Activated naive CD8-positive, alpha-beta T cell treated with anti-CD3 and anti-CD28 coated beads for 36 hours (primary cell): ENCODE data around the gene ARHGDIA. TPM values are rescaled to one million over a fixed set of nuclear protein-coding genes. Genes with fewer than 3 reads are reported as not detected.

Experiments
- DNase-seq: peaks from one replicate; pipeline ENCODE4 v3.0.0; 2021
- H3K27ac Mint-ChIP-seq: one replicate; pipeline ENCODE4 v1.8.0; 2022; ENCODE audit warnings: mild to moderate bottlenecking, moderate library complexity, mixed read lengths
- H3K27me3 Mint-ChIP-seq: one replicate; pipeline ENCODE4 v1.8.0; 2022; ENCODE audit warnings: mild to moderate bottlenecking, mixed read lengths
- H3K36me3 Mint-ChIP-seq: one replicate; pipeline ENCODE4 v1.8.0; 2021; ENCODE audit warnings: mild to moderate bottlenecking, mixed read lengths
- H3K4me1 Mint-ChIP-seq: one replicate; pipeline ENCODE4 v1.8.0; 2021; ENCODE audit warnings: mixed read lengths
- H3K4me3 Mint-ChIP-seq: one replicate; pipeline ENCODE4 v1.8.0; 2022; ENCODE audit warnings: mild to moderate bottlenecking, moderate library complexity, mixed read lengths
- H3K9me3 Mint-ChIP-seq: one replicate; pipeline ENCODE4 v1.8.0; 2022; ENCODE audit warnings: mixed read lengths
- total RNA-seq, 2 experiments: library from RNA; stranded (reverse); gene quantifications; one replicate each; pipeline ENCODE4 v1.2.3, GENCODE V29; 2021

The ARHGDIA gene
- total RNA-seq, 2 experiments from 2014 or later = 556 to 594 TPM

GRCh38 chr17:81884968-81885367 lies 13.8 kb upstream of the ARHGDIA start:
- no peak overlapping the region for H3K27ac Mint-ChIP-seq
- no peaks in the 10 kb centered on the region for H3K27me3 Mint-ChIP-seq
- no peak for DNase-seq
- no peak overlapping the region for H3K4me3 Mint-ChIP-seq
- no peaks in the 10 kb centered on the region for H3K9me3 Mint-ChIP-seq
- peaks cover 53% of the 10 kb centered on the region for H3K36me3 Mint-ChIP-seq
- H3K4me1 Mint-ChIP-seq = peaks cover 12% of the 10 kb centered on the region

GRCh38 chr17:81884520-81884919 lies 13.4 kb upstream of the ARHGDIA start:
- H3K36me3 Mint-ChIP-seq = peaks cover 52% of the 10 kb centered on the region
- H3K9me3 Mint-ChIP-seq = no peaks in the 10 kb centered on the region
- peak overlapping the region; percentile 29 for H3K27ac Mint-ChIP-seq
- H3K4me3 Mint-ChIP-seq = no peak overlapping the region
- H3K4me1 Mint-ChIP-seq = peaks cover 12% of the 10 kb centered on the region
- no peaks in the 10 kb centered on the region for H3K27me3 Mint-ChIP-seq
- DNase-seq = no peak

GRCh38 chr17:81879121-81879520 lies 8.0 kb upstream of the ARHGDIA start:
- H3K9me3 Mint-ChIP-seq = no peaks in the 10 kb centered on the region
- no peak overlapping the region for H3K27ac Mint-ChIP-seq
- no peak for DNase-seq
- H3K4me1 Mint-ChIP-seq = peaks cover 7% of the 10 kb centered on the region
- no peaks in the 10 kb centered on the region for H3K27me3 Mint-ChIP-seq
- H3K4me3 Mint-ChIP-seq = no peak overlapping the region
- H3K36me3 Mint-ChIP-seq = peaks cover 31% of the 10 kb centered on the region

GRCh38 chr17:81878294-81878693 lies 7.2 kb upstream of the ARHGDIA start:
- no peak for DNase-seq
- H3K27ac Mint-ChIP-seq = no peak overlapping the region
- no peak overlapping the region for H3K4me3 Mint-ChIP-seq
- peaks cover 13% of the 10 kb centered on the region for H3K4me1 Mint-ChIP-seq
- peaks cover 32% of the 10 kb centered on the region for H3K36me3 Mint-ChIP-seq
- no peaks in the 10 kb centered on the region for H3K9me3 Mint-ChIP-seq
- H3K27me3 Mint-ChIP-seq = no peaks in the 10 kb centered on the region

GRCh38 chr17:81877569-81877968 lies 6.4 kb upstream of the ARHGDIA start:
- Mint-ChIP-seq H3K27me3 (no peaks in the 10 kb centered on the region), H3K4me3 (no peak overlapping the region), H3K4me1 (peaks cover 20% of the 10 kb centered on the region), H3K27ac (no peak overlapping the region), H3K36me3 (peaks cover 36% of the 10 kb centered on the region), H3K9me3 (no peaks in the 10 kb centered on the region)
- no peak for DNase-seq

- Mint-ChIP-seq H3K27me3 (no peaks in the 10 kb centered on the region), H3K9me3 (no peaks in the 10 kb centered on the region), H3K36me3 (peaks cover 24% of the 10 kb centered on the region), H3K4me3 (peak overlapping the region; percentile 85), H3K27ac (peak overlapping the region; percentile 94), H3K4me1 (peaks cover 36% of the 10 kb centered on the region)
- peak; percentile 97 for DNase-seq
These were observed 472 bp upstream of the ARHGDIA start for GRCh38 chr17:81871387-81872230.

GRCh38 chr17:81870131-81870980 lies 781 bp downstream of the ARHGDIA start:
- peaks cover 26% of the 10 kb centered on the region for H3K36me3 Mint-ChIP-seq
- H3K4me1 Mint-ChIP-seq = peaks cover 43% of the 10 kb centered on the region
- DNase-seq = peak; percentile 63
- no peaks in the 10 kb centered on the region for H3K27me3 Mint-ChIP-seq
- no peaks in the 10 kb centered on the region for H3K9me3 Mint-ChIP-seq
- peak overlapping the region; percentile 93 for H3K4me3 Mint-ChIP-seq
- H3K27ac Mint-ChIP-seq = peak overlapping the region; percentile 95

- peaks cover 44% of the 10 kb centered on the region for H3K4me1 Mint-ChIP-seq
- no peaks in the 10 kb centered on the region for H3K9me3 Mint-ChIP-seq
- H3K4me3 Mint-ChIP-seq = peak overlapping the region; percentile 93
- DNase-seq = peak; percentile 72
- H3K27me3 Mint-ChIP-seq = no peaks in the 10 kb centered on the region
- peak overlapping the region; percentile 95 for H3K27ac Mint-ChIP-seq
- peaks cover 29% of the 10 kb centered on the region for H3K36me3 Mint-ChIP-seq
These were observed 1.7 kb downstream of the ARHGDIA start for GRCh38 chr17:81869221-81870130.

- peaks cover 30% of the 10 kb centered on the region for H3K36me3 Mint-ChIP-seq
- H3K4me1 Mint-ChIP-seq = peaks cover 42% of the 10 kb centered on the region
- peak overlapping the region; percentile 93 for H3K4me3 Mint-ChIP-seq
- no peaks in the 10 kb centered on the region for H3K9me3 Mint-ChIP-seq
- DNase-seq = peak; percentile 18
- peak overlapping the region; percentile 95 for H3K27ac Mint-ChIP-seq
- no peaks in the 10 kb centered on the region for H3K27me3 Mint-ChIP-seq
These were observed 2.4 kb downstream of the ARHGDIA start for GRCh38 chr17:81868674-81869220.

GRCh38 chr17:81867991-81868673 lies 3.0 kb downstream of the ARHGDIA start:
- no peak for DNase-seq
- peaks cover 44% of the 10 kb centered on the region for H3K4me1 Mint-ChIP-seq
- H3K9me3 Mint-ChIP-seq = no peaks in the 10 kb centered on the region
- peak overlapping the region; percentile 82 for H3K27ac Mint-ChIP-seq
- H3K27me3 Mint-ChIP-seq = no peaks in the 10 kb centered on the region
- peaks cover 34% of the 10 kb centered on the region for H3K36me3 Mint-ChIP-seq
- peak overlapping the region; percentile 48 for H3K4me3 Mint-ChIP-seq

GRCh38 chr17:81867170-81867990 lies 3.8 kb downstream of the ARHGDIA start:
- Mint-ChIP-seq H3K4me1 (peaks cover 44% of the 10 kb centered on the region), H3K9me3 (no peaks in the 10 kb centered on the region), H3K4me3 (peak overlapping the region; percentile 50), H3K36me3 (peaks cover 34% of the 10 kb centered on the region), H3K27me3 (no peaks in the 10 kb centered on the region), H3K27ac (peak overlapping the region; percentile 82)
- peak; percentile 34 for DNase-seq

- no peaks in the 10 kb centered on the region for H3K27me3 Mint-ChIP-seq
- H3K36me3 Mint-ChIP-seq = peaks cover 39% of the 10 kb centered on the region
These were observed 4.5 kb downstream of the ARHGDIA start for GRCh38 chr17:81866440-81867169.

More at GRCh38 chr17:81866440-81867169, 4.5 kb downstream of the ARHGDIA start:
- Mint-ChIP-seq H3K4me3 (peak overlapping the region; percentile 32), H3K9me3 (no peaks in the 10 kb centered on the region), H3K27ac (peak overlapping the region; percentile 82), H3K4me1 (peaks cover 44% of the 10 kb centered on the region)
- no peak for DNase-seq
